Measurements from ENCODE around the gene NCF4.

Gene NCF4

GRCh38 chr22:36839356-36840073, 21.3 kb upstream of the NCF4 start (continued):
- TF ChIP-seq ZNF518A (tag by site-specific recombination; conservative IDR thresholded peaks at IDR 0.05; ENCODE audit: low read depth) (no peak), ZNF830 (tag by site-specific recombination; IDR thresholded peaks at IDR 0.05; ENCODE audit: low read depth) (no peak), SALL2 (tag by site-specific recombination; IDR thresholded peaks at IDR 0.05; ENCODE audit: borderline replicate concordance) (no peak), ZNF148 (tag by site-specific recombination; IDR thresholded peaks at IDR 0.05; ENCODE audit: borderline replicate concordance) (no peak), ZNF121 (tag by site-specific recombination; IDR thresholded peaks at IDR 0.05) (no peak), AEBP2 (tag by site-specific recombination; IDR thresholded peaks at IDR 0.05; ENCODE audit: borderline replicate concordance) (no peak), ZNF777 (tag by site-specific recombination; IDR thresholded peaks at IDR 0.05; ENCODE audit: borderline replicate concordance) (no peak), ZNF26 (tag by site-specific recombination; IDR thresholded peaks at IDR 0.05) (no peak), MEIS1 (CRISPR knock-in tag; IDR thresholded peaks at IDR 0.05; ENCODE audit: borderline replicate concordance) (no peak), CTCF (tag by site-specific recombination; IDR thresholded peaks at IDR 0.05) (no peak)

- ChIA-PET POLR2A (no interaction called here), CTCF (interaction anchor here (0.6 to 10.4 kb wide), 2 partner anchors 16 to 205 kb away, joined by 3 to 92 read pairs; no protein-coding TSS in a partner anchor)
- Histone ChIP-seq H3K9me3 (ENCODE audit: control insufficient read depth, insufficient read depth, low read depth, low read length) (no peaks in the 10 kb centered on the region), H3K4me1 (ENCODE audit: control insufficient read depth, insufficient read depth, low read length) (no peaks in the 10 kb centered on the region), H3K27ac (ENCODE audit: extremely low read depth, low read depth, low read length) (no peak overlapping the region), H3K36me3 (ENCODE audit: control insufficient read depth in 2 of 2, insufficient read depth in 1 of 2, low read length in 2 of 2) (no peaks in the 10 kb centered on the region), H3K4me3 (ENCODE audit: low read depth, low read length) (no peak overlapping the region)
- TF ChIP-seq ZNF324 (tag by site-specific recombination; IDR thresholded peaks at IDR 0.05): no peak
- no peak for TF ChIP-seq SCRT2 (tag by site-specific recombination; IDR thresholded peaks at IDR 0.05)
- no peak for TF ChIP-seq ZNF76 (tag by site-specific recombination; IDR thresholded peaks at IDR 0.05; ENCODE audit: borderline replicate concordance, low read depth)
- no peak for TF ChIP-seq ZBTB49 (tag by site-specific recombination; IDR thresholded peaks at IDR 0.05; ENCODE audit: low read depth)
- no peak for TF ChIP-seq ZFHX2 (tag by site-specific recombination; conservative IDR thresholded peaks at IDR 0.05)
- no peak for TF ChIP-seq ZNF654 (tag by site-specific recombination; IDR thresholded peaks at IDR 0.05; ENCODE audit: low read depth)
- no peak for TF ChIP-seq KLF17 (tag by site-specific recombination; IDR thresholded peaks at IDR 0.05)
- TF ChIP-seq ZBTB17 (tag by site-specific recombination; IDR thresholded peaks at IDR 0.05): no peak
- no peak for TF ChIP-seq KLF1 (tag by site-specific recombination; IDR thresholded peaks at IDR 0.05)
Observed at GRCh38 chr22:36840106-36840505, 20.7 kb upstream of the NCF4 start.

Measured in HEK293 (cell line).